GM13976 (cell line): ENCODE results near the gene RBM33.

Experiments
- DNase-seq: peaks from one replicate; pipeline ENCODE4 v3.0.0; 2012; ENCODE audit warnings: low spot score
- in situ Hi-C: fragments of 300-500 bp; cut with MboI; formaldehyde crosslinking; loops from one replicate; pipeline ENCODE4 v1.12.0; 2022; ENCODE audit warnings: low sequenced_read_pairs, mixed read lengths, inconsistent platforms; ENCODE audit not compliant: unreplicated experiment
- TF ChIP-seq, protein P1 (sequence below): IDR thresholded peaks from 2 replicates; pipeline ENCODE4 v1.5.1; 2012; ENCODE audit warnings: borderline replicate concordance, mild to moderate bottlenecking; ENCODE audit not compliant: insufficient read depth; ENCODE audit errors: extremely low read depth, missing control alignments, control extremely low read depth

Gene RBM33

GRCh38 chr7:155702616-155703015, 58.2 kb downstream of the RBM33 start:
- TF ChIP-seq, protein P1, sequence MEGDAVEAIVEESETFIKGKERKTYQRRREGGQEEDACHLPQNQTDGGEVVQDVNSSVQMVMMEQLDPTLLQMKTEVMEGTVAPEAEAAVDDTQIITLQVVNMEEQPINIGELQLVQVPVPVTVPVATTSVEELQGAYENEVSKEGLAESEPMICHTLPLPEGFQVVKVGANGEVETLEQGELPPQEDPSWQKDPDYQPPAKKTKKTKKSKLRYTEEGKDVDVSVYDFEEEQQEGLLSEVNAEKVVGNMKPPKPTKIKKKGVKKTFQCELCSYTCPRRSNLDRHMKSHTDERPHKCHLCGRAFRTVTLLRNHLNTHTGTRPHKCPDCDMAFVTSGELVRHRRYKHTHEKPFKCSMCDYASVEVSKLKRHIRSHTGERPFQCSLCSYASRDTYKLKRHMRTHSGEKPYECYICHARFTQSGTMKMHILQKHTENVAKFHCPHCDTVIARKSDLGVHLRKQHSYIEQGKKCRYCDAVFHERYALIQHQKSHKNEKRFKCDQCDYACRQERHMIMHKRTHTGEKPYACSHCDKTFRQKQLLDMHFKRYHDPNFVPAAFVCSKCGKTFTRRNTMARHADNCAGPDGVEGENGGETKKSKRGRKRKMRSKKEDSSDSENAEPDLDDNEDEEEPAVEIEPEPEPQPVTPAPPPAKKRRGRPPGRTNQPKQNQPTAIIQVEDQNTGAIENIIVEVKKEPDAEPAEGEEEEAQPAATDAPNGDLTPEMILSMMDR: no peak
- in situ Hi-C loops: no loop called here
- DNase-seq: no peak

- TF ChIP-seq, protein P1: no peak
- in situ Hi-C loops: no loop called here
- no peak for DNase-seq
Measured at GRCh38 chr7:155705623-155706360, 61.3 kb downstream of the RBM33 start.

- no peak for DNase-seq
- TF ChIP-seq, protein P1: no peak
- in situ Hi-C loops: no loop called here
Measured at GRCh38 chr7:155706376-155706775, 61.9 kb downstream of the RBM33 start.

DNA sequence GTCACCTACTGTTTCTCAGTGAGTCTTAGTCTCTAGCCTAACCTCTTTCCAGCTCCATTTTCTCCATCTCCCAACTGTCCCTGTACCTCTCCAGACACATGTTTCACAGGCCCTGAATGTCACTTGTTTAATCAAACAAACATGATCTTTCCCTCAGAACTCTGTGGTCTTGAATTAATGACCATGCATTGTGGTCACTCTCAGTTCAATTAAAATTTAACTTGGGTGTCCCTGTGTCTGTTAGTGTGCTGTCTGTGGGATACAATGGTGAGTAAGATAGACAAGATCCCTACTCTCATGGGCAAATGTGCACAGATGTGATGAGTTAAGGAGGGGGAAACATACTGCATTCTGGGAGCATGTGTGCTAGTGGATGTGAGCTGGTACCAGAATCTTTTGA, 65.0 kb downstream of the RBM33 start:
- TF ChIP-seq, protein P1: no peak
- DNase-seq: no peak
- in situ Hi-C loops: no loop called here

DNA sequence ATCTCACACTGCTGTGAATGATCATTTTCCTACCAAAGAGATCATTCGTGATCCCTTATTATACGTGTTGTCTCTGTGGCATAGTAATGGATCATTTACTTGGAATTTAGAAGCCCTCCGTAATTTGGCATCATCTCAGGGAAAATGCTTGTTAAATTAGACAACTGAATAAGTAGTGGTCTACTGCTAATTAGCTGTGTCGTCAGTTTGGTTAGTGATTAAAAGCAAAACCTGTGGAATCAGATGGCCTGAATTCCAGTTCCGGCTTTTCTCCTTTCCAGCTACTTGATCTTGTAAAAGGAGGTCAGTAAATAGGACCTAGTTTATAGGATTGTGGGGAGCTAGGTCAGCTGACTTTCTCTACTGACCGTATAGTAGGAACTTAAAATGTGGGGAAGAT, 65.6 kb downstream of the RBM33 start:
- no peak for DNase-seq
- in situ Hi-C loops: no loop called here
- TF ChIP-seq, protein P1: no peak

DNA sequence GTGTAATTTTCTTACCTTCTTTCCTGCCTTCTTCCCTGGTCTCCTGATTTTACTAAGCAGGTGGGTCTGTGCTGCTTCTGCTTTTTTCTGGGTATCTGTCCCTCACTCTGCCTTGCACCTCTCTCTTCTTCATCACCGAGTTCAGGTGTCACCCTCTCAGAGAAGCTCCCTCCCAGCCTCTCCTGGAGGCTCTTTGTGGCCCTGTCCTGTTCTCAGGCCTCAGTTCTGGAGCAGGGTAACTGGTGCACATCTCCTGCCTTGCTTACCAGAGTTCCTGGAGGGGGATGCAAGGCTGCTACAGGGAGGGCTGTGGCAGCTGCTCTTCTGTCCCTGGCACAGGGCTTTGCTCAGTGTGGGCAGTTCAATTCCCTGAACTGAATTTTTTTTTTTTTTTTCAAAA, 66.1 kb downstream of the RBM33 start:
- in situ Hi-C loops: no loop called here
- no peak for DNase-seq
- TF ChIP-seq, protein P1: no peak

GRCh38 chr7:155711081-155711480, 66.6 kb downstream of the RBM33 start:
- in situ Hi-C loops: no loop called here
- DNase-seq: no peak
- TF ChIP-seq, protein P1: no peak
